ENCODE measurements around the gene SLC22A25. TPM values are rescaled to one million over a fixed set of nuclear protein-coding genes. Genes with fewer than 3 reads are reported as not detected.

Gene SLC22A25
- not detected in 2 replicates for total RNA-seq

GRCh38 chr11:63243533-63243932, at the start of gene SLC22A25:
TSS of gene SLC22A25 (minus strand) at chr11:63243599. CDS start at chr11:63229652, 13,947 bp downstream.

Other genes starting within 250 kb of the SLC22A25 start
- gene SLC22A8, start 227.8 kb downstream of the SLC22A25 start, total RNA-seq = under 0.01 TPM in 1 of 2 replicates, not detected in the other
- gene SLC22A24, start 99.4 kb downstream of the SLC22A25 start, total RNA-seq = not detected in 2 replicates
- not detected in 2 replicates for gene SLC22A9, start 126.2 kb upstream of the SLC22A25 start, total RNA-seq
- gene PLAAT5, start 247.6 kb upstream of the SLC22A25 start, total RNA-seq = 0.52 TPM in 1 of 2 replicates, not detected in the other

Measured in bronchial smooth muscle cell (primary cell).